GM20431 (cell line): ENCODE data around the gene PID1.

Experiments used
- in situ Hi-C: fragments of 300-500 bp; cut with MseI, MboI; formaldehyde crosslinking; loops from one replicate; pipeline ENCODE4 v1.15.0; 2020; ENCODE audit warnings: low sequenced_read_pairs; ENCODE audit not compliant: unreplicated experiment

PID1 gene

GRCh38 chr2:229132236-229132635, 138.9 kb downstream of the PID1 start:
- in situ Hi-C loops = no loop called here

GRCh38 chr2:229130522-229130921, 140.6 kb downstream of the PID1 start:
- in situ Hi-C loops = no loop called here

GRCh38 chr2:229129738-229130371, 141.2 kb downstream of the PID1 start:
- in situ Hi-C loops = no loop called here

GRCh38 chr2:229127471-229127870, 143.6 kb downstream of the PID1 start:
- in situ Hi-C loops = no loop called here

- in situ Hi-C loops = no loop called here
These were observed 145.0 kb downstream of the PID1 start for GRCh38 chr2:229126066-229126465.

- in situ Hi-C loops = no loop called here
These were observed 147.0 kb downstream of the PID1 start for GRCh38 chr2:229124136-229124535.

- in situ Hi-C loops = no loop called here
These were observed 152.2 kb downstream of the PID1 start for GRCh38 chr2:229118927-229119326.

- in situ Hi-C loops = no loop called here
These were observed 152.8 kb downstream of the PID1 start for GRCh38 chr2:229118336-229118735.

GRCh38 chr2:229111744-229112143, 159.3 kb downstream of the PID1 start:
- in situ Hi-C loops = no loop called here

GRCh38 chr2:229109195-229109594, 161.9 kb downstream of the PID1 start:
- in situ Hi-C loops = no loop called here

- in situ Hi-C loops = no loop called here
These were observed 163.5 kb downstream of the PID1 start for GRCh38 chr2:229107601-229108000.

- in situ Hi-C loops = no loop called here
These were observed 166.1 kb downstream of the PID1 start for GRCh38 chr2:229104974-229105387.

- in situ Hi-C loops = no loop called here
These were observed 167.1 kb downstream of the PID1 start for GRCh38 chr2:229104025-229104424.

GRCh38 chr2:229101314-229101713, 169.8 kb downstream of the PID1 start:
- in situ Hi-C loops = no loop called here

GRCh38 chr2:229099231-229099630, 171.9 kb downstream of the PID1 start:
- in situ Hi-C loops = no loop called here

GRCh38 chr2:229098801-229099200, 172.3 kb downstream of the PID1 start:
- in situ Hi-C loops = no loop called here

GRCh38 chr2:229096409-229097066, 174.5 kb downstream of the PID1 start:
- in situ Hi-C loops = no loop called here

GRCh38 chr2:229095472-229095871, 175.6 kb downstream of the PID1 start:
- in situ Hi-C loops = no loop called here

GRCh38 chr2:229090225-229090624, 180.9 kb downstream of the PID1 start:
- in situ Hi-C loops = no loop called here

GRCh38 chr2:229089776-229090175, 181.3 kb downstream of the PID1 start:
- in situ Hi-C loops = no loop called here

- in situ Hi-C loops = no loop called here
These were observed 182.0 kb downstream of the PID1 start for GRCh38 chr2:229088966-229089700.
